HG03064 (cell line): ENCODE measurements around the gene SNX30.

Experiments
- ATAC-seq: cut with Tn5 transposase; IDR thresholded peaks from one replicate; pipeline ENCODE4 v1.9.1; 2021; ENCODE audit warnings: low read depth; ENCODE audit not compliant: unreplicated experiment

SNX30 gene

GRCh38 chr9:112817860-112818203 lies 67.3 kb downstream of the SNX30 start:
- ATAC-seq: peak; percentile 75

GRCh38 chr9:112819635-112820496 lies 69.3 kb downstream of the SNX30 start:
- ATAC-seq: no peak

GRCh38 chr9:112820881-112821280 lies 70.3 kb downstream of the SNX30 start:
- ATAC-seq: no peak

- ATAC-seq: no peak
Observed at GRCh38 chr9:112822618-112823017, 72.1 kb downstream of the SNX30 start.

- ATAC-seq: no peak
Observed at GRCh38 chr9:112823257-112823656, 72.7 kb downstream of the SNX30 start.

- no peak for ATAC-seq
Observed at GRCh38 chr9:112831281-112831851, 80.8 kb downstream of the SNX30 start.

- ATAC-seq: no peak
Observed at GRCh38 chr9:112831969-112832368, 81.4 kb downstream of the SNX30 start.

GRCh38 chr9:112833081-112833480 lies 82.5 kb downstream of the SNX30 start:
- ATAC-seq: no peak

GRCh38 chr9:112836394-112836793 lies 85.8 kb downstream of the SNX30 start:
- ATAC-seq: no peak

GRCh38 chr9:112838342-112838741 lies 87.8 kb downstream of the SNX30 start:
- ATAC-seq: no peak

GRCh38 chr9:112839331-112839730 lies 88.8 kb downstream of the SNX30 start:
- ATAC-seq: no peak

- ATAC-seq: no peak
Observed at GRCh38 chr9:112841261-112841660, 90.7 kb downstream of the SNX30 start.

GRCh38 chr9:112842555-112842954 lies 92.0 kb downstream of the SNX30 start:
- ATAC-seq: no peak

GRCh38 chr9:112844771-112845542 lies 94.4 kb downstream of the SNX30 start:
- peak; percentile 76 for ATAC-seq

- no peak for ATAC-seq
Observed at GRCh38 chr9:112846528-112847488, 96.2 kb downstream of the SNX30 start.

GRCh38 chr9:112848316-112849151 lies 98.0 kb downstream of the SNX30 start:
- ATAC-seq: no peak

- ATAC-seq: no peak
Observed at GRCh38 chr9:112849363-112849922, 98.9 kb downstream of the SNX30 start.

- ATAC-seq: no peak
Observed at GRCh38 chr9:112850840-112851239, 100.3 kb downstream of the SNX30 start.
